Endodermal cell (in vitro differentiated cells): Measurements from ENCODE around the gene MACROD2. TPM values are rescaled to one million over a fixed set of nuclear protein-coding genes. Genes with fewer than 3 reads are reported as not detected.

Source experiments
- DNase-seq: peaks from one replicate; pipeline ENCODE4 v3.0.0-alpha.2; 2017
- H3K27ac ChIP-seq: 2 replicates; pipeline ENCODE4 v1.5.1; 2013; ENCODE audit warnings: mild to moderate bottlenecking, low read depth, low read length, moderate library complexity
- H3K27me3 ChIP-seq: 2 replicates; pipeline ENCODE4 v1.6.1; 2013; ENCODE audit warnings: mild to moderate bottlenecking, low read length, moderate library complexity; ENCODE audit not compliant: insufficient read depth, control insufficient read depth, poor library complexity, severe bottlenecking
- H3K36me3 ChIP-seq: 2 replicates; pipeline ENCODE4 v1.7.0; 2013; ENCODE audit warnings: mild to moderate bottlenecking, low read length, moderate library complexity; ENCODE audit not compliant: control insufficient read depth, insufficient read depth
- H3K4me1 ChIP-seq: one replicate; pipeline ENCODE4 v1.7.0; 2013; ENCODE audit warnings: low read length; ENCODE audit not compliant: control insufficient read depth, insufficient read depth
- H3K4me3 ChIP-seq: 2 replicates; pipeline ENCODE4 v1.5.1; 2013; ENCODE audit warnings: mild to moderate bottlenecking, low read length, moderate library complexity
- H3K9ac ChIP-seq: 2 replicates; pipeline ENCODE4 v1.6.1; 2013; ENCODE audit warnings: mild to moderate bottlenecking, low read length, moderate library complexity; ENCODE audit not compliant: poor library complexity, severe bottlenecking; ENCODE audit errors: extremely low read depth
- H3K9me3 ChIP-seq: 2 replicates; pipeline ENCODE4 v1.6.1; 2013; ENCODE audit warnings: mild to moderate bottlenecking, low read length, moderate library complexity; ENCODE audit not compliant: control insufficient read depth
- H3K27ac Mint-ChIP-seq: 2 replicates; pipeline ENCODE4 v1.8.0; 2020; ENCODE audit warnings: mixed read lengths
- H3K27me3 Mint-ChIP-seq: 2 replicates; pipeline ENCODE4 v1.8.0; 2021; ENCODE audit warnings: mild to moderate bottlenecking, mixed read lengths; ENCODE audit not compliant: insufficient read depth
- H3K36me3 Mint-ChIP-seq: 2 replicates; pipeline ENCODE4 v1.8.0; 2020; ENCODE audit warnings: low read depth, mixed read lengths
- H3K4me1 Mint-ChIP-seq: 2 replicates; pipeline ENCODE4 v1.8.0; 2020; ENCODE audit warnings: mixed read lengths
- H3K4me3 Mint-ChIP-seq: 2 replicates; pipeline ENCODE4 v1.8.0; 2020; ENCODE audit warnings: mild to moderate bottlenecking, moderate library complexity, mixed read lengths
- H3K9me3 Mint-ChIP-seq: 2 replicates; pipeline ENCODE4 v1.8.0; 2020; ENCODE audit warnings: mild to moderate bottlenecking, mixed read lengths
- WGBS, 2 experiments: methylation state at CpG; one replicate each; pipeline versions ENCODE4 v1.1.5 to v1.1.7; 2013; ENCODE audit warnings: missing lambda C conversion rate in 2 of 2, mixed read lengths in 1 of 2; ENCODE audit not compliant: insufficient coverage in 1 of 2, insufficient read length in 1 of 2; 5-methylcytosine and 5-hydroxymethylcytosine counted together
- total RNA-seq, 2 donors: library from RNA; stranded (reverse); fragmentation: NEBNext Ultra II Directional in 1 of 2; extraction: Animal tissue kit (Norgen Biotek cat#: 25700) in 1 of 2; gene quantifications; 2 replicates in 1 of 2; 3 replicates in 1 of 2; pipeline ENCODE4 v1.2.1, GENCODE V29; 2021
- TF ChIP-seq, protein P1 (sequence below): fragments of 200-600 bp; sonication (generic); conservative IDR thresholded peaks from 2 replicates; pipeline ENCODE4 v1.5.0; 2021; ENCODE audit warnings: antibody characterized with exemption, mild to moderate bottlenecking

MACROD2 gene
- total RNA-seq, 2 donors from 2014 or later = 2.3 to 4.8 TPM

DNA sequence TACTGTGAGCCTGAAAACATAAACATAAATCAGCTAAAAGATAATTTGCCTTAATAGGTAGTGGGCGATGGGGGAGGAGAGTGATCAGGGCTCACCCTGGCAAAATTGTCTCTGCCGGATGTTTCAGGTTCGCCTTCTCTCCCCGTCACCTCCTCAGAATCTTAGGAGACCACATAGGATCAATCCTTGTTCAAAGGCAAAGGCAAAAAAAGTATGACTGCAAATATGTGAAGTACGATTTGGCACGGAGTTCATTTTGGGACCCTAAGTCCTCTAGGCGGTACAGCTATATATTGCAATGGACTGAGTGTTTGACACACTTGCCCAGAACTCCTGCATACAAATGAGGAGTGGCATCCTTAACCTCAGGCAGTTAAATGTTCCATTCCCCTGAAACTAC is 991.3 kb downstream of the MACROD2 start:
- Histone ChIP-seq H3K9ac (no peak overlapping the region), H3K4me3 (no peak overlapping the region), H3K27me3 (no peaks in the 10 kb centered on the region), H3K9me3 (peaks cover 25% of the 10 kb centered on the region), H3K36me3 (no peaks in the 10 kb centered on the region), H3K27ac (no peak overlapping the region), H3K4me1 (no peaks in the 10 kb centered on the region)
- TF ChIP-seq, protein P1, sequence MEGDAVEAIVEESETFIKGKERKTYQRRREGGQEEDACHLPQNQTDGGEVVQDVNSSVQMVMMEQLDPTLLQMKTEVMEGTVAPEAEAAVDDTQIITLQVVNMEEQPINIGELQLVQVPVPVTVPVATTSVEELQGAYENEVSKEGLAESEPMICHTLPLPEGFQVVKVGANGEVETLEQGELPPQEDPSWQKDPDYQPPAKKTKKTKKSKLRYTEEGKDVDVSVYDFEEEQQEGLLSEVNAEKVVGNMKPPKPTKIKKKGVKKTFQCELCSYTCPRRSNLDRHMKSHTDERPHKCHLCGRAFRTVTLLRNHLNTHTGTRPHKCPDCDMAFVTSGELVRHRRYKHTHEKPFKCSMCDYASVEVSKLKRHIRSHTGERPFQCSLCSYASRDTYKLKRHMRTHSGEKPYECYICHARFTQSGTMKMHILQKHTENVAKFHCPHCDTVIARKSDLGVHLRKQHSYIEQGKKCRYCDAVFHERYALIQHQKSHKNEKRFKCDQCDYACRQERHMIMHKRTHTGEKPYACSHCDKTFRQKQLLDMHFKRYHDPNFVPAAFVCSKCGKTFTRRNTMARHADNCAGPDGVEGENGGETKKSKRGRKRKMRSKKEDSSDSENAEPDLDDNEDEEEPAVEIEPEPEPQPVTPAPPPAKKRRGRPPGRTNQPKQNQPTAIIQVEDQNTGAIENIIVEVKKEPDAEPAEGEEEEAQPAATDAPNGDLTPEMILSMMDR = no peak
- Mint-ChIP-seq H3K4me3 (no peak overlapping the region), H3K36me3 (peaks cover 12% of the 10 kb centered on the region), H3K4me1 (peaks cover 5% of the 10 kb centered on the region), H3K27me3 (no peaks in the 10 kb centered on the region), H3K9me3 (peaks cover 34% of the 10 kb centered on the region), H3K27ac (no peak overlapping the region)
- 95 to 100% methylated on average over 3 to 7 of the region's 7 CpGs for WGBS, 2 experiments
- no peak for DNase-seq

DNA sequence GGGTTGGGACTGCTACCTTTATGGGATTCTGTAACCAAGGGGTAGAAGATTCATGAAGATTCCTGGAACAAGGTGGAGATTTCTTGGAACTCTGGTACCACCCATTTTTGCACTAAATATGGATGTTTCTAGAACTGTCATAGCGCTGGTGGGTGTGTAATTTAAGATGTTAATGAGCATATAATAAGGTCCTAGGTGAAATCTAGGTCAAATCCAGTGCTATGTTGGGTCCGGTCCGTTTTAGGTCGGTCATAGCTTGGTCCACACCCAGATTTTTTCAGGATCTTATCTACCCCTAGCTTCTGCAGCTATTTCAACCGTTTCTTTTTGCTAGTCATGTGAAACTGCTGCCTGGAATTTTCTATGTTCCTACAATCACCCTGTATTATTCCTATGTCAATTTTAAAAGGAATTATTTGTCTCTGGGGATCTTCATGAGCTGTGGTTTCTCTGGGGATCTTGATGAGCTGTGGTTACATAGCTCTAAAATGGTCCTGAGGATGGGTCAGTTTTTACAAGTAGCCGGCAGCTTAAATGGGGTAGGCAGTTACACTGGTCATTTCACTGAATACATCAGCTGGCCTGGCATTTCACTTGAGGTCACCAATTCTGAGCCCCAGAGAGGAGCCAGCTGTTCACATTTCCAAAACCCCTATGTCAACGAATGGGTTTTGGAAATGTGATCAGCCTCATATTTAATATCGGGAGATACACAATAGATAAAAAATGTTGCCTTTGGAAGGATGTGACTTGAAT is 994.4 kb downstream of the MACROD2 start:
- Mint-ChIP-seq H3K9me3 (peaks cover 4% of the 10 kb centered on the region), H3K4me3 (no peak overlapping the region), H3K4me1 (peaks cover 7% of the 10 kb centered on the region), H3K27me3 (no peaks in the 10 kb centered on the region), H3K36me3 (no peaks in the 10 kb centered on the region), H3K27ac (peak overlapping the region; percentile 35)
- no peak overlapping the region for H3K27ac ChIP-seq
- no peaks in the 10 kb centered on the region for H3K36me3 ChIP-seq
- TF ChIP-seq, protein P1 = no peak
- WGBS, 2 experiments = 91 to 95% methylated on average over 6 to 8 of the region's 8 CpGs
- no peaks in the 10 kb centered on the region for H3K9me3 ChIP-seq
- no peaks in the 10 kb centered on the region for H3K4me1 ChIP-seq
- DNase-seq = no peak
- no peak overlapping the region for H3K4me3 ChIP-seq
- no peaks in the 10 kb centered on the region for H3K27me3 ChIP-seq
- H3K9ac ChIP-seq = no peak overlapping the region

DNA sequence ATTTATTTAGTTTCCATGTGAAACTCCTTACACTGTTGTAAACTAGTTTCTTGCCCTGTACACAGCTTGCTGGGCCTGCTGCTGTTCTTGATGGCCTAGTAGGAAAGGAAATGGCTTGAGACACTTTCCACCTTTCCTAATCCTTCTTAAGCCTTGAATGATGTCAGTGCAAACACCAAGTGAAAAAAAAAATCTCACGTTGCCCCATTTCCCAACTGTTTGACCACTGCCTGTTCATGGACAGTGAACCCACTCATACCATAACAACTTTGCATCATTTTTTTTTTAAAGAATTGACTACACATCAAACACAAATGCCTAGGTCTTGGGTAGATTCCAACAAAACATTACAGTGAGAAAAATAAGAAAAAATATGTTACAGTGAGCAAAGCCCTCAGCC is 995.7 kb downstream of the MACROD2 start:
- no peaks in the 10 kb centered on the region for H3K9me3 Mint-ChIP-seq
- no peak for DNase-seq
- 73 to 83% methylated on average over 1 of the region's 1 CpG for WGBS, 2 experiments

More for the DNA sequence above, 995.7 kb downstream of the MACROD2 start:
- Histone ChIP-seq H3K9ac (no peak overlapping the region), H3K9me3 (no peaks in the 10 kb centered on the region), H3K27me3 (no peaks in the 10 kb centered on the region), H3K4me1 (no peaks in the 10 kb centered on the region), H3K4me3 (no peak overlapping the region), H3K36me3 (no peaks in the 10 kb centered on the region), H3K27ac (no peak overlapping the region)
- no peak overlapping the region for H3K27ac Mint-ChIP-seq
- no peak overlapping the region for H3K4me3 Mint-ChIP-seq
- no peaks in the 10 kb centered on the region for H3K27me3 Mint-ChIP-seq
- peaks cover 7% of the 10 kb centered on the region for H3K4me1 Mint-ChIP-seq
- H3K36me3 Mint-ChIP-seq = no peaks in the 10 kb centered on the region
- TF ChIP-seq, protein P1 = no peak
